OCI-LY7 (cell line): ENCODE measurements around the gene MISP3.

Experiments used
- EZH2phosphoT487 ChIP-seq: fragments of 200-600 bp; sonication (generic); IDR thresholded peaks from 2 replicates; pipeline ENCODE4 v1.6.1; 2018; ENCODE audit warnings: low read depth, borderline replicate concordance, mild to moderate bottlenecking, mixed run types, antibody characterized with exemption, low read length, moderate library complexity, mixed read lengths
- TF ChIP-seq, protein P1 (sequence below): fragments of 200-600 bp; sonication (generic); conservative IDR thresholded peaks from 2 replicates; pipeline ENCODE4 v1.5.1; 2014; ENCODE audit warnings: mild to moderate bottlenecking, antibody characterized with exemption, low read length, moderate library complexity, mixed read lengths

DNA sequence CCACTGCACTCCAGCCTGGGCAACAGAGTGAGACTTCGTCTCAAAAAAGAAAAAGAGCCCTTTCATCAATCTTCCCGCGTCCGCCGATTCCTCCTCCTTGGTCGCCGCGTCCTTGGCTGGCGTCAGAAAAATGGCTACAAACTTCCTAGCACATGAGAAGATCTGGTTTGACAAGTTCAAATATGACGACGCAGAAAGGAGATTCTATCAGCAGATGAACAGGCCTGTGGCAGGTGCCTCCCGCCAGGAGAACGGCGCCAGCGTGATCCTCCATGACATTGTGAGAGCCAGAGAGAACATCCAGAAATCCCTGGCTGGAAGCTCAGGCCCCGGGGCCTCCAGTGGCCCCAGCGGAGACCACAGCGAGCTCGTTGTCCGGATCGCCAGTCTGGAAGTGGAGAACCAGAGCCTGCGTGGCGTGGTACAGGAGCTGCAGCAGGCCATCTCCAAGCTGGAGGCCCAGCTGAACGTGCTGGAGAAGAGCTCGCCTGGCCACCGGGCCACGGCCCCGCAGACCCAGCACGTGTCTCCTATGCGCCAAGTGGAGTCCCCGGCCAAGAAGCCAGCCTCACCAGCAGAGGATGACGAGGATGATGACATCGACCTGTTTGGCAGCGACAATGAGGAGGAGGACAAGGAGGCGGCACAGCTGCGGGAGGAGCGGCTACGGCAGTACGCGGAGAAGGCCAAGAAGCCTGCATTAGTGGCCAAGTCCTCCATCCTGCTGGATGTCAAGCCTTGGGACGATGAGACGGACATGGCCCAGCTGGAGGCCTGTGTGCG is 2.1 kb upstream of the MISP3 start:
- TF ChIP-seq, protein P1, sequence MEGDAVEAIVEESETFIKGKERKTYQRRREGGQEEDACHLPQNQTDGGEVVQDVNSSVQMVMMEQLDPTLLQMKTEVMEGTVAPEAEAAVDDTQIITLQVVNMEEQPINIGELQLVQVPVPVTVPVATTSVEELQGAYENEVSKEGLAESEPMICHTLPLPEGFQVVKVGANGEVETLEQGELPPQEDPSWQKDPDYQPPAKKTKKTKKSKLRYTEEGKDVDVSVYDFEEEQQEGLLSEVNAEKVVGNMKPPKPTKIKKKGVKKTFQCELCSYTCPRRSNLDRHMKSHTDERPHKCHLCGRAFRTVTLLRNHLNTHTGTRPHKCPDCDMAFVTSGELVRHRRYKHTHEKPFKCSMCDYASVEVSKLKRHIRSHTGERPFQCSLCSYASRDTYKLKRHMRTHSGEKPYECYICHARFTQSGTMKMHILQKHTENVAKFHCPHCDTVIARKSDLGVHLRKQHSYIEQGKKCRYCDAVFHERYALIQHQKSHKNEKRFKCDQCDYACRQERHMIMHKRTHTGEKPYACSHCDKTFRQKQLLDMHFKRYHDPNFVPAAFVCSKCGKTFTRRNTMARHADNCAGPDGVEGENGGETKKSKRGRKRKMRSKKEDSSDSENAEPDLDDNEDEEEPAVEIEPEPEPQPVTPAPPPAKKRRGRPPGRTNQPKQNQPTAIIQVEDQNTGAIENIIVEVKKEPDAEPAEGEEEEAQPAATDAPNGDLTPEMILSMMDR = no peak
- TF ChIP-seq EZH2phosphoT487 = no peak
